DMS53 (cell line): ENCODE results near the gene LIPA.

Source experiments
- DNase-seq: peaks from one replicate; lab custom pipeline; 2025; lab: John Stamatoyannopoulos, UW

Gene LIPA

GRCh38 chr10:89240519-89240918 lies 11.1 kb downstream of the LIPA start:
- DNase-seq = no peak

GRCh38 chr10:89238956-89239644 lies 12.5 kb downstream of the LIPA start:
- DNase-seq = no peak

DNA sequence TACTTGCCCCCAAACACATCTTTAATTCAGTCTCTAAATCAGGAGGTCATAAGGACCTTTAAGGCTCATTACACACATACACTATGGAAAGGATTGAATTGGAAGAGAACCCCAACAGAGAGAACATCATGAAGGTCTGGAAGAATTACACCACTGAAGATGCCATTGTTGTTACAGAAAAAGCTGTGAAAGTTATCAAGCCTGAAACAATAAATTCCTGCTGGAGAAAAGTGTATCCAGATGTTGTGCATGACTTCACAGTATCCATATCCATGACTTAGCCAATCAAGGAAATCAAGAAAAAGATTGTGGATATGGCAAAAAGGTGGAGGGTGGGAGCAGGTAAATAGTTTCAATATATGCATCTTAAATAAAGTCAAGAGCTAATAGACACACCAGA lies 13.7 kb downstream of the LIPA start:
- DNase-seq = no peak

- DNase-seq = no peak
Observed at GRCh38 chr10:89236226-89236797, 15.3 kb downstream of the LIPA start.

GRCh38 chr10:89235073-89235798 lies 16.3 kb downstream of the LIPA start:
- no peak for DNase-seq

- no peak for DNase-seq
Observed at GRCh38 chr10:89233033-89233432, 18.5 kb downstream of the LIPA start.

- no peak for DNase-seq
Observed at GRCh38 chr10:89228962-89229361, 22.6 kb downstream of the LIPA start.

DNA sequence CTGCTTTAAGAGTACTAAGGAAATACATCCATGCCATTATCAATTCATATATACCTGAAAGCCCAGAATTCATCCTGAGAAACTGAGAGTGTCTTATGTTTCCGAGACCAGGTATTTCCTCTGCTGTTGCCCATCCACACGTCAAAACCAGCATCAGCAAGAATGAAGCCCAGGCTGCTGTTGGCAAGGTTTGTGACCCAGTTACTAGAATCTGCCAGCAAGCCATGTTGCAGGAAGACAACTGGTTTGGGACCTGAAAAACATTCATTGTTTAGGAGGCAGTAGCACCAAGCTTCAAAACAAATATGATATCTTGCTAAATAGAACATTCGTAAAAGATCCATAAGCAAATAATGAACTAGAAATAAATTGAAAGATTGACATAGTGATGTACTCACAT lies 23.4 kb downstream of the LIPA start:
- DNase-seq = no peak

GRCh38 chr10:89226891-89227290 lies 24.7 kb downstream of the LIPA start:
- no peak for DNase-seq

GRCh38 chr10:89224739-89225443 lies 26.7 kb downstream of the LIPA start:
- DNase-seq = no peak

GRCh38 chr10:89221919-89222318 lies 29.7 kb downstream of the LIPA start:
- DNase-seq = no peak

DNA sequence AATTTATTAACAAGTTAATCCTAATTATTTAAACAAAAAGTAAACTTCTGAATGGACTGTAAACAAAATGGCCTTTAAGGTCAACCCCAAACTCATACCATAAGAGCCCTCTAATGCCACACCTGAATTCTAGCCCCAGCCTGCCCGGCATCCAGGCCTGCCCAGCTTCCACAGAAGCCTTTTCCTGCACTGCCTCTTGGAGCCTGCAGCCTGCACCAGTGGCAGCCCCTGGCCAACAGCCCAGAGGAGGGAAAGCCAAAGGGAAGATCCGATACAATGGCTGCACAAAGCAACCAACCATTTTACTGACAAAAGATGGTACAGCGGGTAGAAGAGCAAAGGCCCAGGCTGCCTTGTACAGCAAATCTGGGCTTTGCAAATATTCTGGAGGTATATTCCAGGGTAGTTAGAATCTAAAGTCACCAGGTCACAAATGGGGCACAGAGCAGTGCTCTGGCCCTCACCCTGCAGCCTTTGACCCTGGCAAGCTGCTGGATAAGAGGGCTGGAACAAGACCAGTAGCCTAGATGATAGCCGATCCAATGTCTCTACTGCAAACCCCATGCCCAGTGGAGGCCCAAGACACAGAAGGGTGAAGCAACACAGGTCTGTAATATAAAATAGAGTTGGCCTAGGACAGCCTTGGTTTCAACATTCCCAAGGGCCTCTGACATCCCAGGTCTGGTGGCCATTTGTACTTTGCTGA lies 31.9 kb downstream of the LIPA start:
- DNase-seq = no peak

DNA sequence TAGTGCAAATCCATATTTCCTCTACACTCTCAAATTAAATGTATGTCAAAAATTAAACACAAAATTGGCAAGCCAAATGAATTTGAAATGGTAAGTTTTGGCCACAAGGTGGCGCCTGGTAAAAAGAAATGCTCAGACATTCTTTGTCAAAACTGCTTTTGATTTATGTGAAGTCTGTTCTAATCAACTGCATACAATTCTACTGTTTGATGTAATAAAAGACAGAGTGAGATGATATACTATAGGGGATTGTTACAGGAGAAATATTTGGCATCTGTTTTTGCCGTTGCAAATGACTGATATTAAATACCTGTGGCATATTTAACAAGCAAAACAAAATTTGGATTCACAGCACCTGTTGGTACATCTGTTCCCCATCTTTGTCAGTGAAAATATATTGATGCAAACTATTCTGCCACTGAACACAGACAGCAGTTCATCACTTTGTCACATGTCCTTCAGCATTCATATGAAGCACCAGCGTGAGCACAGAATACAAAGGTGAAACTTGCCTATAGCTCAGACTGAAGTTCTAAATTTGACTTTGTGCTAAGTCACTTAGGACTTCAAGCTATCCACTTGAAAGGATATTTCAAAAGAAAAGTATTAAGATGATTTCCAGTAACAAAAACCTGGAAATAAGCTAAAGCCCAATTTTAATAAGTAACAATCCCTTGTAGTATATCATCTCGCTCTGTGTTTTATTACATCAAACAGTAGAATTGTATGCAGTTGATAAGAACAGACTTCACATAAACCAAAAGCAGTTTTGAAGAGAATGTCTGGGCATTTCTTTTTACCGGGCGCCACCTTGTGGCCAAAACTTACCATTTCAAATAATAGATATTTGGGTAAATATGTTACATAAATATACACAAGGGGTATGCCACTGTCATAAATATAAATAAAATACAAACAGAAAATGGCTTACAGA lies 34.3 kb downstream of the LIPA start:
- DNase-seq = peak; percentile 80

- DNase-seq = no peak
Observed at GRCh38 chr10:89216056-89216455, 35.5 kb downstream of the LIPA start.

GRCh38 chr10:89215511-89215910 lies 36.1 kb downstream of the LIPA start:
- DNase-seq = no peak

DNA sequence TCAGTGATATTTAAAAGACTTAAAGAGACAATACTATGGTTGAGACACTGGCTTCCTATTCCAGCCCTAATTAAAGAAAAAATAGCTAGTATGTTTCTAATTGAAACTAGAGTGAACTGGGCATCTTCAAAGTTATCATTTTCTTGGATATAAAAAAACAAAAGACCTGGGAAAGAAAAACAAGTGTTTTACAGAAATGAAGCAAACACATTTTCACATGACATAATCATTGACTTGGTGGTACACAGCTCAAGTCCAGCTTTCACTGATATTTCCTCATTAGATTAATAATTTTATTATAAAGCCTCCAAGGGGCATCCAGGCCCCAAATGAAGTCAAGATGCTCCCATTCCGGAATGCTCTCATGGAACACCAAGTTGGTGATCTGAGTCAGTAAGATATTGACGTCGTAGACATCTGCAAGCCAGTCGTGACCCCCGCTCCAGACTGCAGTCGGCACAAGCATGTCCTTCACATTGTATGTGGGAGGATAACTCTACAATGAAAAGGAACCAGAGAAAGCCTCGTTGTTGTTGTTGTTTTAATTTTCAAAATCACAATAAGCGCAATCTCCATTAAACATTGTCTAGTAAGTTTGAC lies 36.9 kb downstream of the LIPA start:
- no peak for DNase-seq

GRCh38 chr10:89213191-89213808 lies 38.3 kb downstream of the LIPA start:
- peak; percentile 67 for DNase-seq

DNA sequence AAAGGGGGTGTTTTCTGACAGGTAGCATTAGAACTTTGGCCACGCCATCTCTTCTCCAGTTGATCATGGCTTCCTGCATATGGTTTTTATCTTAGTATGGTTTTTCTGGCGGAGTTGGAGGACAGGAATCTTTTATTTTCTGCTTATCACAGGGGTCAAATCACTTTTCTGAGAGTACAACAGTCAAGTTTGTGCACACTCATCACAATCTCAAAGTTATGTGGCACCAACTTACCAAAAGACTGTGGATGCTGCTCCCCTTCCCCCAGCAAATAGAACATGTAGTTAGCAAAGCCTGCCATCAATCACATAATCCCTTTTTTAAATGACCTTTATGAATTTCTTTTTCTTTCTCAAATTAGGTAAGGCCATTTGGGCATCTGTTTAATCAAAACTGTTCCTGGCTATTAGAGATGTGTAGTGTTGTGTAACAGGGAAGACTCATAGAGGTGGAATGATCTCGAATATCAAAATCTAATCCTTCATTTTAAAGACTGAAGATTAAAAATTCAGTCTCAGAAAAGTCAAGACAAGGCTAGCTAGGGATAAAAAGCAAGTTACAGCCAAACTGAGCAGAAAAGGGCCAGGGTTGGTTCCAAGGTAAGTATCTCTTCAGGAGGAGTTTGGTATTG lies 40.7 kb downstream of the LIPA start:
- DNase-seq = no peak

DNA sequence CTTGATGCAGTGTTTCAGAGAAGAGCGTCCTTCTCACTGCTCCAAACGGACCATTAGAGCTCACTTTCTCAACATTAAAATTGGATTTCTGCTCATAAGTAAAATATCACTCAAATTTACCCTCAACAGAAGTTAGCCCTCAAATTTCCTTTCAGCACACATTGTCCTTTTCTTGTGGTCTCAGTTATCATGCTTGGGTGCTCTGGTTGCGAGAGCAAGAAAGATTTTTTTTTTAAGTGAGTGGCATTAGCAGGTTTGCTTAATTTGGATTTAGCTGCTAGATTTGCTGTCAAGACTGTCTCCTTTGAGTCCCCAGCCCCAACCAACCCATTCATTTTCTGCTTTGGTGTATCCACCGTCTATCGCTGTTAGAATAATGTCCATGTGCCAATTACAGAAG lies 41.9 kb downstream of the LIPA start:
- DNase-seq = no peak
